ENCODE results near the gene AKT2.
A peak's percentile ranks its signal among the peaks of the same experiment; 100 is the strongest.
"Not testable (repeated sequence)": the region's sequence is repeated elsewhere in the genome, so short reads cannot be mapped to it uniquely, and the experiment has no call there.

AKT2 gene

GRCh38 chr19:40232949-40233810 lies 52.0 kb downstream of the AKT2 start:
- no peak for DNase-seq

GRCh38 chr19:40232479-40232878 lies 52.7 kb downstream of the AKT2 start:
- no peak for DNase-seq

GRCh38 chr19:40231544-40232424 lies 53.4 kb downstream of the AKT2 start:
- no peak for DNase-seq

- DNase-seq = no peak
Observed at GRCh38 chr19:40231057-40231456, 54.1 kb downstream of the AKT2 start.

- DNase-seq = no peak
Observed at GRCh38 chr19:40229926-40230417, 55.2 kb downstream of the AKT2 start.

GRCh38 chr19:40229484-40229883 lies 55.7 kb downstream of the AKT2 start:
- peak; percentile 47 for DNase-seq

GRCh38 chr19:40228863-40229262 lies 56.3 kb downstream of the AKT2 start:
- DNase-seq = no peak

- DNase-seq = no peak
Observed at GRCh38 chr19:40228346-40228745, 56.8 kb downstream of the AKT2 start.

- DNase-seq = no peak
Observed at GRCh38 chr19:40225440-40226305, 59.5 kb downstream of the AKT2 start.

- no peak for DNase-seq
Observed at GRCh38 chr19:40224342-40225150, 60.6 kb downstream of the AKT2 start.

GRCh38 chr19:40223135-40223822 lies 61.9 kb downstream of the AKT2 start:
- peak; percentile 33 for DNase-seq

GRCh38 chr19:40221858-40222619 lies 63.1 kb downstream of the AKT2 start:
- peak; percentile 77 for DNase-seq

- DNase-seq = no peak
Observed at GRCh38 chr19:40220674-40221073, 64.5 kb downstream of the AKT2 start.

- DNase-seq = no peak
Observed at GRCh38 chr19:40219721-40220276, 65.3 kb downstream of the AKT2 start.

GRCh38 chr19:40219029-40219428 lies 66.1 kb downstream of the AKT2 start:
- not testable (repeated sequence) for DNase-seq

GRCh38 chr19:40217934-40218890 lies 66.9 kb downstream of the AKT2 start, which contains the start of gene TTC9B:
TSS of gene TTC9B (minus strand) at chr19:40218384. CDS start at chr19:40218381, 3 bp downstream.
- DNase-seq = peak; percentile 31

GRCh38 chr19:40217027-40217810 lies 67.9 kb downstream of the AKT2 start:
- DNase-seq = no peak

GRCh38 chr19:40216777-40217026 lies 68.4 kb downstream of the AKT2 start:
- DNase-seq = peak; percentile 40

Data from stimulated activated CD4-positive, alpha-beta T cell treated with anti-CD3 and anti-CD28 coated beads, Interleukin-1b, Interleukin-23, amount 100 ng/mL, for 48 hours (primary cell).